HG03097 (cell line): ENCODE measurements around the gene MPZL3.
A peak's percentile ranks its signal among the peaks of the same experiment; 100 is the strongest.

Experiments used
- ATAC-seq: cut with Tn5 transposase; IDR thresholded peaks from one replicate; pipeline ENCODE4 v1.9.1; 2021; ENCODE audit not compliant: unreplicated experiment, low FRiP score

MPZL3 gene

GRCh38 chr11:118214210-118214914 lies 37.8 kb downstream of the MPZL3 start:
- no peak for ATAC-seq

GRCh38 chr11:118213781-118214180 lies 38.4 kb downstream of the MPZL3 start:
- ATAC-seq = no peak

- ATAC-seq = no peak
Measured at GRCh38 chr11:118213201-118213600, 39.0 kb downstream of the MPZL3 start.

GRCh38 chr11:118212781-118213191 lies 39.4 kb downstream of the MPZL3 start:
- ATAC-seq = no peak

- no peak for ATAC-seq
Measured at GRCh38 chr11:118212131-118212725, 39.9 kb downstream of the MPZL3 start.

GRCh38 chr11:118211006-118211405 lies 41.2 kb downstream of the MPZL3 start:
- ATAC-seq = no peak

GRCh38 chr11:118210323-118210722 lies 41.8 kb downstream of the MPZL3 start:
- no peak for ATAC-seq

- no peak for ATAC-seq
Measured at GRCh38 chr11:118209033-118209432, 43.1 kb downstream of the MPZL3 start.

GRCh38 chr11:118207079-118207478 lies 45.1 kb downstream of the MPZL3 start:
- ATAC-seq = no peak

GRCh38 chr11:118206391-118207031 lies 45.7 kb downstream of the MPZL3 start:
- no peak for ATAC-seq

- no peak for ATAC-seq
Measured at GRCh38 chr11:118205606-118206378, 46.4 kb downstream of the MPZL3 start.

- peak; percentile 63 for ATAC-seq
Measured at GRCh38 chr11:118202599-118203422, 49.4 kb downstream of the MPZL3 start.

GRCh38 chr11:118201966-118202365 lies 50.2 kb downstream of the MPZL3 start:
- ATAC-seq = no peak

- ATAC-seq = no peak
Measured at GRCh38 chr11:118200901-118201680, 51.1 kb downstream of the MPZL3 start.

- ATAC-seq = no peak
Measured at GRCh38 chr11:118200497-118200896, 51.7 kb downstream of the MPZL3 start.

GRCh38 chr11:118199135-118199534 lies 53.0 kb downstream of the MPZL3 start:
- no peak for ATAC-seq

- ATAC-seq = no peak
Measured at GRCh38 chr11:118198370-118198769, 53.8 kb downstream of the MPZL3 start.

- no peak for ATAC-seq
Measured at GRCh38 chr11:118194835-118195627, 57.1 kb downstream of the MPZL3 start.
